ENCODE data around the gene IGF2.

DNA sequence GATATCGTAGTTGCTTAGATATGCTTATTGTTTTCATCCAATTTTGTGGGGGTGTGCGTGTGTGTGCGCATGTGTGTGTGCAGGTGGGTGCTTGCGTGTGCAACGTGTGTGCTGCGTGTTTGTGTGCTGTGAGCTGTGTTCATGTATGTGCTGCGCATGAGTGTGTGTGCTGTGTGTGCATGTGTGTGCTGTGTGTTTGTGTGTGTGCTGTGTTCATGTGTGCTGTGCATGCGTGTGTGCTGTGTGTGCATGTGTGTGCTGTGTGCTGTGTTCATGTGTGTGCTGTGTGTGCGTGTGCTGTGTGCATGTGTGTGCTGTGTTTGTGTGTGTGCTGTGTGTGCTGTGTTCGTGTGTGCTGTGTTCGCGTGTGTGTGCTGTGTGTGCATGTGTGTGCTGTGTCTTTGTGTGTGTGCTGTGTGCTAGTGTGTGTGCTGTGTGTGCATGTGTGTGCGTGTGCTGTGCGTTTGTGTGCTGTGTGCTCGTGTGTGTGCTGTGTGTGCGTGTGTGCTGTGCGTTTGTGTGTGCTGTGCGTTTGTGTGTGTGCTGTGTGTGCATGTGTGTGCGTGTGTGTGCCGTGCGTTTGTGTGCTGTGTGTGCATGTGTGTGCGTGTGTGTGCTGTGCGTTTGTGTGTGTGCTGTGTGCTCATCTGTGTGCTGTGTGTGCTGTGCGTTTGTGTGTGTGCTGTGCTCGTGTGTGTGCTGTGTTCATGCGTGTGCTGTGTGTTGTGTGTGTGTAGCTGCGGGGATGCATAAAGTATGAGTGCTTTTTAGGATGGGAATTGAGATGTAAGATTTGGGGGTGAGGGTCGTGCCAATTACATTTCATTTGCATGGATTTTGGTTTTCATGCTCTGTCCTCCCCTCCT lies 7.6 kb downstream of the IGF2 start:
- TF ChIP-seq POLR2AphosphoS5 (IDR thresholded peaks at IDR 0.05; ENCODE audit: insufficient read depth, low read depth, low read length) (no peak), CTCF (IDR thresholded peaks at IDR 0.05; ENCODE audit: extremely low read depth in 1 of 2, insufficient read depth in 1 of 2, low read depth in 1 of 2, low read length in 2 of 2) (no peak)
- TF ChIP-seq, protein P1, sequence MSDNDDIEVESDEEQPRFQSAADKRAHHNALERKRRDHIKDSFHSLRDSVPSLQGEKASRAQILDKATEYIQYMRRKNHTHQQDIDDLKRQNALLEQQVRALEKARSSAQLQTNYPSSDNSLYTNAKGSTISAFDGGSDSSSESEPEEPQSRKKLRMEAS (IDR thresholded peaks at IDR 0.05; ENCODE audit: insufficient read depth, insufficient read length) = no peak
